Activated CD4-positive, alpha-beta memory T cell treated with anti-CD3 and anti-CD28 coated beads, Interleukin-2, amount 10 ng/mL, durations not matched to agents 7 days and 5 days (primary cell): ENCODE measurements around the gene INSIG2. TPM values are rescaled to one million over a fixed set of nuclear protein-coding genes. Genes with fewer than 3 reads are reported as not detected.

ENCODE experiments used
- CTCF ChIA-PET: fragments of 350-600 bp; sonication (Branson Sonifier 250); formaldehyde crosslinking; loops from one replicate; lab custom pipeline; 2021; ENCODE audit warnings: antibody characterized with exemption, inconsistent platforms; lab: Charles Lee
- POLR2A ChIA-PET: fragments of 350-600 bp; sonication (Branson Sonifier 250); formaldehyde crosslinking; loops from one replicate; lab custom pipeline; 2021; ENCODE audit warnings: antibody characterized with exemption; lab: Charles Lee
- DNase-seq: peaks from one replicate; pipeline ENCODE4 v3.0.0-alpha.2; 2020
- H3K27ac Mint-ChIP-seq: one replicate; pipeline ENCODE4 v1.8.0; 2021; ENCODE audit warnings: mild to moderate bottlenecking, mixed read lengths
- H3K27me3 Mint-ChIP-seq: one replicate; pipeline ENCODE4 v1.8.0; 2021; ENCODE audit warnings: mixed read lengths
- H3K36me3 Mint-ChIP-seq: one replicate; pipeline ENCODE4 v1.8.0; 2021; ENCODE audit warnings: low read depth, mixed read lengths
- H3K4me1 Mint-ChIP-seq: one replicate; pipeline ENCODE4 v1.8.0; 2021; ENCODE audit warnings: mixed read lengths
- H3K4me3 Mint-ChIP-seq: one replicate; pipeline ENCODE4 v1.8.0; 2021; ENCODE audit warnings: mild to moderate bottlenecking, mixed read lengths
- H3K9me3 Mint-ChIP-seq: one replicate; pipeline ENCODE4 v1.8.0; 2021; ENCODE audit warnings: mixed read lengths
- total RNA-seq, 2 experiments: library from RNA; stranded (reverse); gene quantifications; one replicate each; pipeline ENCODE4 v1.2.3, GENCODE V29; 2021

INSIG2 gene
- total RNA-seq, 2 experiments from 2014 or later = 38.2 to 40.9 TPM

DNA sequence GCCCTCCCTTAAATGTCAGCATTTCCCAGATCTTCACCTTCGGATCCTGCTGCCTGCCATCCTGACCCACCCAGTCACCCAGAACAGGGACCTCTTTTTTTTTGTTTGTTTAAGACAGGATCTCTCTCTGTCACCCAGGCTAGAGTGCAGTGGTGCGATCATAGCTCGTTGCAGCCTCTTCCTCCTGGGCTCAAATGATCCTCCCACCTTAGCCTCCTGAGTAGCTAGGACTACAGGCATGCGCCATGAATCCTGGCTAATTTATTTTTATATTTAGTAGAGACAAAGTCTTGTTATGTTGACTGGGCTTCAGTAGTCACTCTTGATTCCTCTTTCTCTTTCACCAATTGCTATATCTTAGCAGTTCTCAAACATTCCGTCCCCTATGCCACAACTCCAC lies 39.0 kb downstream of the INSIG2 start:
- no peak overlapping the region for H3K27ac Mint-ChIP-seq
- H3K36me3 Mint-ChIP-seq = no peaks in the 10 kb centered on the region
- ChIA-PET CTCF (no interaction called here), POLR2A (no interaction called here)
- no peak for DNase-seq
- peaks cover 11% of the 10 kb centered on the region for H3K4me1 Mint-ChIP-seq
- no peak overlapping the region for H3K4me3 Mint-ChIP-seq
- peaks cover 28% of the 10 kb centered on the region for H3K27me3 Mint-ChIP-seq
- H3K9me3 Mint-ChIP-seq = no peaks in the 10 kb centered on the region

DNA sequence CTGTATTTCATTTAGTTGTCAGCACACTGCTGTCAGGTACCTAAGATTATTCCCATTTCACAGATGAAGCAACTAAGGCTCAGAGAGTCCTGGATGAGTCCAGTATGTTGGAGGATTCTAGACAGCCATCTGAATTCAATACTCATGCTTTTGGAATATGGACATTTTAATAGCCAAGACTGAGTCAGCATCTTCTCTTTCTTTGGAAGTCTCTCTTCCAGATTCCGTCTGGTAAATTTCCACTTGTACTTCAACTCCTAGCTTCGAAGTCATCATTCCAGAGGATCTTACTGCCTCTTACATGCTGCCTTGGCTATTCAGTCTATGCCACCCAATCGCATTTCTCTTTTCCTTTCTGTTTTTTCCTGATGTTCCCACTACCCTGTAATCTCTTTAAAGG lies 40.6 kb downstream of the INSIG2 start:
- Mint-ChIP-seq H3K9me3 (no peaks in the 10 kb centered on the region), H3K4me1 (peaks cover 11% of the 10 kb centered on the region), H3K4me3 (no peak overlapping the region), H3K36me3 (no peaks in the 10 kb centered on the region), H3K27me3 (peaks cover 28% of the 10 kb centered on the region), H3K27ac (no peak overlapping the region)
- DNase-seq = no peak
- ChIA-PET CTCF (no interaction called here), POLR2A (no interaction called here)

DNA sequence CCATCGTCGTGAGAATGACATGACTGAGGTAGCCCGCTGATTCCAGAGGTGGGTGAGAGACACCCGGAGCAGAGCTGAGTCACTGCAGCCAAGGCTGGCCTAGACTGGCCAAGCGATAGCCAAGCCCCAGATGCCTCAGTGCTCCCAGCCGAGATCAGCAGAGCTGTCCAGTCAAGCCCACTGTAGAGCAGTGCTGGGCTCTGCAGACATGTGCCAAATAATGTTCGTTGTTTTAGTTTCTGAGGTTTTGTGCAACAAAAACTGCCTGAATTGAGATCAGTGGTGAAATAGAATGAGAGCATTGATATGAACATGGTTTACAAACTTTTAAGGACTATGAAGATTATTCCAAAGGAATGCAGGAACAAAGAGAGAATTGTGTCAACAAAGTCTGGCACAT lies 42.1 kb downstream of the INSIG2 start:
- ChIA-PET POLR2A (no interaction called here), CTCF (interaction anchor here (1.4 kb wide), 1 partner anchor 84 kb away, joined by 5 read pairs; no protein-coding TSS in a partner anchor)
- DNase-seq = no peak
- H3K9me3 Mint-ChIP-seq = no peaks in the 10 kb centered on the region
- peaks cover 11% of the 10 kb centered on the region for H3K4me1 Mint-ChIP-seq
- no peak overlapping the region for H3K4me3 Mint-ChIP-seq
- H3K36me3 Mint-ChIP-seq = no peaks in the 10 kb centered on the region
- H3K27me3 Mint-ChIP-seq = peaks cover 26% of the 10 kb centered on the region
- H3K27ac Mint-ChIP-seq = no peak overlapping the region

DNA sequence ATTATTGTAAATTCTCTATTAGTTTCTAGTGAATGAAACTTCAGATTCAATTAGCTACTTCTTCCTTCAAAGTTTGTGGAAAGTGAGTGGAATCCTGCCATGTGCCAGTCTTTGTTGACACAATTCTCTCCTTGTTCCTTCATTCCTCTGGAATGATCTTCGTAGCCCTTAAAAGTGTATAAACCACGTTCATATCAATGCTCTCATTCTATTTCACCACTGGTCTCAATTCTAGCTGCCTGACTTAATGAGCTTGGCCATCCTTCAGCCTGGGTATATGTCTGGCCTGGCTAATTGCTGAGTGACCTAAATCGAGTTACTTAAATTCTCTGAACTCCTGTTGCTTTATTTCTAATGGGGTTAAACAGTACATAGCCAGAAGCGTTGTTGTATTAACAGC lies 43.5 kb downstream of the INSIG2 start:
- POLR2A ChIA-PET = no interaction called here
- Mint-ChIP-seq H3K27me3 (peaks cover 17% of the 10 kb centered on the region), H3K27ac (no peak overlapping the region), H3K36me3 (no peaks in the 10 kb centered on the region), H3K4me1 (peaks cover 11% of the 10 kb centered on the region), H3K9me3 (no peaks in the 10 kb centered on the region), H3K4me3 (no peak overlapping the region)
- CTCF ChIA-PET = interaction anchor here (1.4 kb wide), 1 partner anchor 85 kb away, joined by 5 read pairs; no protein-coding TSS in a partner anchor
- no peak for DNase-seq

DNA sequence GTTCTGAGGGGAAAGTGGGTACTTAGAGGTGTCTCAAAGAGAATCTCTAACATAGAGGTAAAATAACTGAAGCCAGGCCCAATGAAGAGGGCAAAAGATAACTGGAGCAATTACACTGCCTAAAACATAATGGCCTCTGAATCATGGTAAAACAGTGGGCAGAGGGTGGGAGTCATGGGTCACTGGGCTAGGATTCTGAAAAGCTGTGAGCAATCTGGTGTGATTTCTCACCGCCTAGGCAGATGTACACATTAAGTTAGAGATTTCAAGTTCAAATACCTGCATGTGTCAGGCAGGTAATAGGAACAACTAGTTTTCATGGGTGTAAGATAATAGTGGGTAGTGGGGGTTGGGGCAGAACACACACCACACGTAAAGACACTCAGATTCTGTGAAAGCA lies 45.6 kb downstream of the INSIG2 start:
- H3K27ac Mint-ChIP-seq = no peak overlapping the region
- DNase-seq = no peak
- no peak overlapping the region for H3K4me3 Mint-ChIP-seq
- no peaks in the 10 kb centered on the region for H3K9me3 Mint-ChIP-seq
- peaks cover 4% of the 10 kb centered on the region for H3K27me3 Mint-ChIP-seq
- ChIA-PET CTCF (no interaction called here), POLR2A (no interaction called here)
- H3K36me3 Mint-ChIP-seq = no peaks in the 10 kb centered on the region
- peaks cover 11% of the 10 kb centered on the region for H3K4me1 Mint-ChIP-seq

DNA sequence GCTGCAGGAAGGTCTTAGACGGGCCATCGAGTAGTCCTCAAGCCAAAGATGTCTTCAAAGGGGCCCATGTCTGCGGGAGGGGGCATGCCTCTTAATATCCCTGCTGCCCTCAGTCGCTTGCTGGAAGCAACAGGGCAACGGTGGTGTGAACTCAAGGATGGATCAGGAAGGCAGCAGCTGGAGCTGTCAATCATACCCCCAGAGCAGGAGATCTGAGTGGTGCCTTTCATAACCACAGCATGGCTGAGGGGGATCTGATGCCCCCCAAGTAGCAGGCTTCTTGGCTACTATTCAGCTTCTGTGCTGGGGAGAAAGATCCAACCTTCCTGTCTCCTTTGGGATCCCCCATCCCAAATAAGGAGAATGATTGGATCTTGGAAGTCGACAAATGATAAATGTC lies 46.4 kb downstream of the INSIG2 start:
- no peak overlapping the region for H3K27ac Mint-ChIP-seq
- H3K4me1 Mint-ChIP-seq = peaks cover 11% of the 10 kb centered on the region
- peaks cover 2% of the 10 kb centered on the region for H3K27me3 Mint-ChIP-seq
- no peak overlapping the region for H3K4me3 Mint-ChIP-seq
- ChIA-PET CTCF (no interaction called here), POLR2A (no interaction called here)
- H3K36me3 Mint-ChIP-seq = no peaks in the 10 kb centered on the region
- no peaks in the 10 kb centered on the region for H3K9me3 Mint-ChIP-seq
- no peak for DNase-seq

DNA sequence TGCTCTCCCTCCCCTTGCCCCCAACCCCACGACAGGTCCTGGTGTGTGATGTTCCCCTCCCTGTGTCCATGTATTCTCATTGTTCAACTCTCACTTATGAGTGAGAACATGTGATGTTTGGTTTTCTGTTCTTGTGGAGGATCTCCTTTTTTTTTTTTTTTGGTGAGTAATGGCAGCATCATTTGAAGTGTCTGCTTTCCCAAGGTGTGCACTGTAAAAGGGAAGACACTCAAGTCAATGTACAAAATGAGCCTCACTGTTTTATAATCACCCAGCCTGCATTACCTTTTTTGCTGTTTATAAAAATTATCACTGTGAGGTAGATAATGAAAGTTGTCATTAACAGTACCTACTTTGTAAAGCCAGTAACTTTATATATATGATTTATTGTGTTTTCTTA lies 56.9 kb downstream of the INSIG2 start:
- no peak overlapping the region for H3K4me3 Mint-ChIP-seq
- H3K36me3 Mint-ChIP-seq = no peaks in the 10 kb centered on the region
- no peak for DNase-seq
- POLR2A ChIA-PET = no interaction called here
- H3K27me3 Mint-ChIP-seq = peaks cover 2% of the 10 kb centered on the region
- no peaks in the 10 kb centered on the region for H3K9me3 Mint-ChIP-seq
- H3K4me1 Mint-ChIP-seq = no peaks in the 10 kb centered on the region
- H3K27ac Mint-ChIP-seq = no peak overlapping the region
- CTCF ChIA-PET = no interaction called here

DNA sequence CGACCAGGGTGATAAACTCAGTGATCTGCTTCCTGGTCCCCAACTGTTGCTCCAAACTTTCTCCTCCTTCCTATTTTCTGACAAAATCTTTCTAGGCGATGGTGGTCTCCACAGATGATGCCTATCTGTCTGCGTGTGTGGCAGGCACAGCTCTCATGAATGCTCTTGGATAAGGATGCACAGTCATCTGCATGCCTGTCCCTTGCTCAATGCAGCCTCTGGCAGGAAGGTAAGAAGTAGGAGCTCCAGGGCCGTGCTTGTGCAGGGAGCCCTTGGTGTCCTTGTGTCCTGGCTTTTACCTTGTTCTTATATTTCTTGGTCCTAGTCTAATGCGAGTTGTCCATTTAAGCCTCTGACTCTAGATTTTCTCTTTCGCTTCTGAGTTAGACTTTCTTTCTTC lies 57.5 kb downstream of the INSIG2 start:
- no peaks in the 10 kb centered on the region for H3K36me3 Mint-ChIP-seq

DNA sequence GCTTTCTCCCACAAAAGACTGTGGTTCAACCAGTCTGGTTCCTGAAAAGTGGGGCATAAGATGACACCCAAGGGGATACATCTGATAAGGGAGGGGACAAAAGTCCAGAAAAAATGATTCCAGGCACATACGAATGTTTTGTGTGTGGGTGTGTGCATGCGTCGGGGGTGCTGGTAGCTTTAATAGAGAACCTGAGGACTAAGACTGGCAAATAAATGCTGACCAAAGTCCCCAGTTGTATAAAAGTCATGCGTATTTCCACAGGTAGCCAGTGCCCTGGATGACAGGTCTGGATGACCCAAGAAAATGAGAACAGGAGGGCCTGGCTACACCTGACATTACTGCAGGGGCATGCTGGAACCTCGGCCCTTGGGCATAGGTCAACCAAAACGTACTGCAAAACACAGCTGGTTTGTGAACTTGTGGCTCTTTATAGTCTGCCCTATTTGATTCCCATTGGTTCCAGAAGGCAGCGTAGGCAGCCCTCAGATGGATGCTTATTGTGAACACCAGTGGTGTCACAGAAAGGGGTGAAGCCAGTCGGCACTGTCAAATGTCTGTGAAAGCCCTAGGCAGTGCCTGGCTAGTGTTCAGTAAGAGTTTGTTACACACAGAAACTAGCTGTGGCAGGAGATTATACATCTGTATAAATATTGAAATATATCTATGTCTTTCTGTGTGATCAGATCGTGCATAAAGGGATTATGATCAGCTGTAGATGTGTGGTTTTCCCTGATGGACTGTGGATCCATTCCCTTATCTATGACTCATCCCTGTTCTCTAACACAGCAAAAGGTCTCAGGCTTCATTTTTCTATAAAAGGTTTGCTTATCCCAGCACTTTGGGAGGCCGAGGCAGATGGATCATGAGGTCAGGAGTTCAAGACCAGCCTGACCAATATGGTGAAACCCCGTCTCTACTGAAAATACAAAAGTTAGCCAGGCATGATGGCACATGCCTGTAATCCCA lies 58.3 kb downstream of the INSIG2 start:
- Mint-ChIP-seq H3K36me3 (no peaks in the 10 kb centered on the region), H3K27ac (no peak overlapping the region), H3K9me3 (no peaks in the 10 kb centered on the region), H3K4me3 (no peak overlapping the region), H3K4me1 (no peaks in the 10 kb centered on the region), H3K27me3 (peaks cover 3% of the 10 kb centered on the region)
- ChIA-PET POLR2A (no interaction called here), CTCF (no interaction called here)
- DNase-seq = no peak

More for the DNA sequence above, 57.5 kb downstream of the INSIG2 start:
- POLR2A ChIA-PET = no interaction called here
- Mint-ChIP-seq H3K4me1 (no peaks in the 10 kb centered on the region), H3K27ac (no peak overlapping the region), H3K27me3 (peaks cover 3% of the 10 kb centered on the region), H3K4me3 (no peak overlapping the region), H3K9me3 (no peaks in the 10 kb centered on the region)
- no peak for DNase-seq
- CTCF ChIA-PET = no interaction called here

DNA sequence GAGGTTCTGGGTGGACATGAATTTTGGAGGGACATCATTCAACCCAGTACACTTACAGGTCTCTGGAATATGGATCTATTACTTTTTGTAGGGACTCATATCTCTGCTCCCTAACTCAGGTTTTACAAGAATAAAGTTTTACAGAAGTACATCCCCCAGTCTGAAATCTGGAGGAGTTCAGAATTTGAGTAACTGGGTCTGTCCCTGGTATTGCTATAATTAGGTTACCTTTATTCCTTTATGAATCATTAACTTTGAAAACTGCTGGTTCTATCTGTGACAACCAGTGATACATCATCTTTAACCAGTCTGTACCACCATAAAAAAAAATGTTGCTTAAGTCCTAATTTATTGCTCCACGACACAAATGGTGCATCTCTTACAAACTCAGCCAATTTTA lies 59.9 kb downstream of the INSIG2 start:
- Mint-ChIP-seq H3K9me3 (no peaks in the 10 kb centered on the region), H3K4me1 (no peaks in the 10 kb centered on the region), H3K27me3 (peaks cover 3% of the 10 kb centered on the region), H3K36me3 (no peaks in the 10 kb centered on the region), H3K27ac (no peak overlapping the region), H3K4me3 (no peak overlapping the region)
- ChIA-PET POLR2A (no interaction called here), CTCF (interaction anchor here (1.7 kb wide), 1 partner anchor 101 kb away, joined by 7 read pairs; no protein-coding TSS in a partner anchor)
- no peak for DNase-seq

DNA sequence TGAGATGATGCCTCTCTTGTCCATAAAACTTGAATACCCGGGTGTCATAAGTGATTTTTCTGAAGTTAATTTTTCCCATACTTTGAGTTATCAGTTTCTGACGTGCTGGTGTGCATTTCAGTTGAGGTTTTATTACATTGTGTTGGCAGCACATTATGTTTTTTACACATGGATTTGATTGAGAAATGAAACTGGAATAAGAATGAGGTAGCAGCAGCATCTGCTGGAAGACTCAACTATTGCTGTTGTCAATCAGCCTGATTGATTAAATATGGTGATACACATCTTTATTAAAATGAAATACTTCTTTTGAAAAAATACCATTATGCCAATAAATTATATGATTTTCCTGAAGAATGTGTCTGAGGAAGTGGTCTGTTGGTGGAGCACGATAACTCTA lies 60.5 kb downstream of the INSIG2 start:
- Mint-ChIP-seq H3K27me3 (peaks cover 6% of the 10 kb centered on the region), H3K4me3 (no peak overlapping the region), H3K9me3 (no peaks in the 10 kb centered on the region), H3K27ac (no peak overlapping the region), H3K36me3 (no peaks in the 10 kb centered on the region), H3K4me1 (no peaks in the 10 kb centered on the region)
- no peak for DNase-seq
- ChIA-PET POLR2A (no interaction called here), CTCF (interaction anchor here (1.7 kb wide), 1 partner anchor 102 kb away, joined by 7 read pairs; no protein-coding TSS in a partner anchor)

DNA sequence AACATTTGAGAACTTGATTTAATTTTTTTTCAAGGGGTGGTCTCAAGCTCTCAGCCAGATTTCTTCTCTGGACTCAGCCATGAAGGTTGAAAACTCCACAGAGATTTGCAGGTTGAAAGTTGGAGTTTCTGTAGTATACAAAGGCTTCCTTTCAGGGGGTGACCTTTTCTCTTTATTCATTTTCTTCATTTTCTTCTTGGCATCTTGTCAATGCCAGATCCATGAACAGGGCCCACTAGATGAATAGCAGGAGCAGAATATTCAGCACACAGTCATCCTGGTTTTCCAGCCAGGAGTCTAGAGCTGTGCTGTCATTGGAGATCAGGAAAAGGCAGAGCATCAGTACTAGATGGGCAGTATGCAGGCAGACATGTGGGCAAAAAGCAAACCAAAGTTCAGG lies 62.0 kb downstream of the INSIG2 start:
- Mint-ChIP-seq H3K4me3 (no peak overlapping the region), H3K36me3 (no peaks in the 10 kb centered on the region), H3K27me3 (peaks cover 8% of the 10 kb centered on the region), H3K9me3 (no peaks in the 10 kb centered on the region), H3K27ac (no peak overlapping the region), H3K4me1 (no peaks in the 10 kb centered on the region)
- POLR2A ChIA-PET = no interaction called here
- DNase-seq = no peak
- CTCF ChIA-PET = interaction anchor here (0.9 kb wide), 1 partner anchor 336 kb away, joined by 3 read pairs; the partner anchor contains the start of gene DDX18

DNA sequence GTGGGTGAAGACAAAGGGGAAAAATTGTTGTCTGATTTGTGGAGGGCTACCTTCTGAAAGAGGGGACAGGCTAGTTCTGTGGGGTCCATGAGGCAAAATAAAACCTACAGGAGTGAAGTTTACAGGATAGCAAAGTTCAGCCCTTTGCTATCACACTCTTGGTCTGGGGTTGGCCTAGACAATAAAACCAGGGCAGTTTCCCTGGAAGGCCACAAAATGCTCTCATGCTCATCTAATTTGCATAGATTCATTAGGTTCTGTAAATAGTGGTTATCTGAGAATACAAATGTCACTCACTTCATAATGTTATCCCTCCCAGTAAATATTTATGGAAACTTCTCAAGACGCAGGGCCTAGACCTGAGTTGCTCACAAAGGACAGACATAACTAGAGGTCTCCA lies 63.6 kb downstream of the INSIG2 start:
- ChIA-PET CTCF (no interaction called here), POLR2A (no interaction called here)
- Mint-ChIP-seq H3K4me3 (no peak overlapping the region), H3K9me3 (no peaks in the 10 kb centered on the region), H3K36me3 (no peaks in the 10 kb centered on the region), H3K4me1 (no peaks in the 10 kb centered on the region), H3K27me3 (peaks cover 13% of the 10 kb centered on the region), H3K27ac (no peak overlapping the region)
- DNase-seq = no peak
